T-helper 1 cell treated with Interleukin-12 subunit alpha and Interleukin-12 subunit beta and Interleukin-4 antibody, amounts not matched to agents 30 ng/mL and 1 ng/mL, for 36 hours (primary cell): ENCODE results near the gene PFDN1. TPM values are rescaled to one million over a fixed set of nuclear protein-coding genes. Genes with fewer than 3 reads are reported as not detected.

ENCODE experiments used
- intact Hi-C: fragments of 100-400 bp; cut with micrococcal nuclease; formaldehyde crosslinking; loops from one replicate; pipeline ENCODE4 v1.15.1; 2024
- total RNA-seq: library from RNA; stranded (reverse); gene quantifications from 2 replicates; pipeline ENCODE4 v1.2.3, GENCODE V29; 2022

PFDN1 gene
- total RNA-seq, 1 donor from 2014 or later = 57.5 TPM

GRCh38 chr5:140262221-140262620 lies 40.7 kb downstream of the PFDN1 start:
- intact Hi-C loops = no loop called here

- intact Hi-C loops = no loop called here
These were observed 41.3 kb downstream of the PFDN1 start for GRCh38 chr5:140261403-140262171.

GRCh38 chr5:140260089-140260656 lies 42.7 kb downstream of the PFDN1 start:
- intact Hi-C loops = no loop called here

DNA sequence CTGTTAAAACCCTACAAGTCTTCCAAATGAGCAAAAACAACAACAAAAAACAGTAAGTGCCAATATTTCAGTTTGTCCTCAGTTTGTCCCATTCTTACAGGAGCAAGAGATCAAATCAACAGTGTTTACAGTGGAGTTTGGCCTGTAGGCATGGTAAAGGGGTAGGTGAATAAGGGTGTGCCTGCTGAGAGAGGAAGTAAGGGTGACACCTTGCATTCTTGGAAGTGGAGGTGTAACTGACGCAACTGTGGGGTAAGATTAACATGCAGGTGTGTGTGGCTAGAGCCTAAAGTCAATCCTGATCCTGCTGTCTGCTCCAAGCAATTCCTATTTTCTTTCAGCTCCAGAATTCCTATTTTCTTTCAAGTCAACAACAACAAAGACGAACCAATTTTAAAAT lies 43.4 kb downstream of the PFDN1 start:
- intact Hi-C loops = loop anchor here (1.0 kb wide), 1 partner anchor 8 kb away; no protein-coding TSS in a partner anchor

DNA sequence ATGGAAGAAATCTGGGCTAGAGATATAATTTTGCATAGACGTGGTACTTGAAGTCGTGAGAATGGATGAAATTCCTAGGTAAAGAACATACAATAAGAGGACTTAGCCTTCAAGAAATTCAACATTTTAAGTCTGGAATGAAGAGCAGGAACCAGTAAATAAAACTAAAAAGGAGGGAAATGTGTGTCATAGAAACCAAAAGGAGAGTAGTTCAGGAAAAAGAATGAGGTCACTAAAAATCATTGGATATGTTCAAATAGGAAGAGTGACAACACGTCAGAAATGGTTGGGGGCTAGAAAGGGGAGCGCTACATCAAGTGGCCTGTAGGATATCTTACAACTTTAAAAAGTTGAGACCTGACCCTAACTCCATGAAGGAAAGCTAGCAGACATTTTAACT lies 44.0 kb downstream of the PFDN1 start:
- intact Hi-C loops = loop anchor here (1.0 kb wide), 1 partner anchor 8 kb away; no protein-coding TSS in a partner anchor

- intact Hi-C loops = no loop called here
These were observed 44.9 kb downstream of the PFDN1 start for GRCh38 chr5:140258016-140258415.

DNA sequence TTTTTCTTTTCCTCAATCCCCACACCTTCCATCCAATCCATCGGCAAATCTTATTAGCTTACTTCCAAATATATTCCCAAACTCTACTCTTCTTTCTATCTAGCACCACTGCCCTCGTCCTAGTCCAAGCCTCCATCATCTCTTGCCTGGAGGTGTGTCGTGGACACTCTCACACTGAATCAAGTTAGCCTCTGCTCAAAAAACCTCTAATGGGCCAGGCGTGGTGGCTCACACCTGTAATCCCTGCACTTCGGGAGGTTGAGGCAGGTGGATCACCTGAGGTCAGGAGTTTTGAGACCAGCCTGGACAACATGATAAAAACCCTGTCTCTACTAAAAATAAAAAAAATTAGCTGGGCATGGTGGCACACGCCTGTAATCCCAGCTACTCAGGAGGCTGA lies 46.2 kb downstream of the PFDN1 start:
- intact Hi-C loops = no loop called here

DNA sequence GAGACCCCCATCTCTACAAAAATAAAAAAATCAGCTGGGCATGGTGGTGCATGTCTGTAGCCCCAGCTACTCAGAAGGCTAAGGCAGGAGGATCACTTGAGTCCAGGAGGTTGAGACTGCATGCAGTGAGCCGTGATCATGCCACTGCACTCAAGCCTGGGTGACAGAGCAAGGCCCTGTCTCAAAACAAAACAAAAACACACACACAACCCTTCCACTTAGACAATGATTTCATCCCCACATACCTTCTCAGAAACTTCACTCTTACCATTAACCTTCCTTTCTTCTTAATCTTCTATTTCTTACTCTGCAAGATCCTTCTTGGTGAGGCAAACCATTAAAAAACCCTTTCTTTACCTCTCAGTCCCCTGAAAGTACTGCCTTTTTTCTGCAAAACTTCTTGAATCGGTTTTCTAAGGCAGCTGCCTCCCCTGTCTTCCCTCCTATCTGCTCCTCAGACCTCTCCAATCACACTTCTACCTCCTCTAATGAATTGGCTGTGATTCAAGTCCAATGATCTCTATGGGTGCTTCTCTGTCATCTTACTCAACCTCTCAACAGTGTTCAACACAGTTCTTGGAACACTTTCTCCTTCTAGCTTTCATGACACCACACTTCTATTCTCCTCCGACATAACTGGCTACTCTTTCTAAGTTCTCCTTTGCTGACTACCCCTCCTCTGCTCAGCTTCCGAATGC lies 47.3 kb downstream of the PFDN1 start:
- intact Hi-C loops = loop anchor here (1.0 kb wide), 1 partner anchor 9 kb away; no protein-coding TSS in a partner anchor

- intact Hi-C loops = no loop called here
These were observed 48.9 kb downstream of the PFDN1 start for GRCh38 chr5:140253985-140254384.

GRCh38 chr5:140252470-140253126 lies 50.3 kb downstream of the PFDN1 start:
- intact Hi-C loops = no loop called here

- intact Hi-C loops = loop anchor here (1.0 to 2.0 kb wide), 4 partner anchors 8 to 91 kb away; partner anchors contain the start of gene PFDN1
These were observed 51.4 kb downstream of the PFDN1 start for GRCh38 chr5:140251527-140251973.

DNA sequence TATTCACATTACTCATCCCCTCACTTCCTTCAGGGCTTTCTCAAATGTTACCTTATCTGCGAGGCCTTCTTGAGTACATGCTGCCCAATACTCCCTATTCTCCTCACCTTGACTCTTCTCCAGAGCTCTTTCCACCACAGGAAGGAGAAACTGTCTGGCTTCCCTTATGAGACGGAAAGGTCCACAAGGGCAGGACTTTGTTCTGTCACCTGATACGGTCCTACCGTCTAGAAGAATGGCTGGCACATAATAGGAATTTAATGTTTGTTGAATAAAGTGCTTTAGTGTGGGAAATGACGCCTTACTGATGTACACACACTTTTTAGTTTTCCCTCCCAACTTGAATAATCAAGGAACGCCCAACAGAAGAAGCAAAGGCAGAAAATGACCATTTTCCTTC lies 52.5 kb downstream of the PFDN1 start:
- intact Hi-C loops = loop anchor here (2.0 kb wide), 1 partner anchor 14 kb away; no protein-coding TSS in a partner anchor

DNA sequence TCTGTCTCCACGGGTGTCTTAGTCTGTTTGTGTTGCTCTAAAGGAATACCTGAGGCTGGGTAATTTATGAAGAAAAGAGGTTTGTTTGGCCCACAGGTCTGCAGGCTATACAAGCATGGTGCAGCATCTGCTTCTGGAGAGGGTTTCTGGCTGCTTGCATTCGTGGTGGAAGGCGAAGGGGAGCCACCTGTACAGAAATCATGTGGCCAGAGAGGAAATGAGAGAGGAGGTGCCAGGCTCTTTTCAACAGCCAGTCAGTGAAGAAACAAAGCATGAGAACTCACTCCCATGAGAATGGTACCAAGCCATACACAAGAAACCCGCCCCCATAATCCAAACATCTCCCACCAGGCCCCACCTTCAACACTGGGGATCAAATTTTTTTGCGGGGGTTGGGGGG lies 53.4 kb downstream of the PFDN1 start:
- intact Hi-C loops = no loop called here

DNA sequence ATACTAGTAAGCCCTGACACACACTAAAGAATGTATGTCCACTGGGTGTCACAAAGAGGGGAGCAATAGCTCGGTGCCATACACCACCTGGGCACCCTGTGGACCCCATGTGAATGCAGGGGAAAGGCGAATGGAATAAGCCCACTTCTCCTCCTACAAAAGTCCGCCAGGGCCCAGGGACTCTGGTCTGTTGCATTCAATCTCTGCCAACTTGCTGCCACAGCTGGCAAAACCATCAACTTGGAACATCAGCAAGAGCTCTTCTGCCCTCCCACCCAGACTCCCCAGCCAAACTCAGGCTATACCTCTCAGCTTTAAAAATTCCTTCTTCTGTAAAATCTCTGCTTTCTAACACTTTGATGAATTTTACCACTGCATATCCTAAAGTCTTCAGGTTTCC lies 54.5 kb downstream of the PFDN1 start:
- intact Hi-C loops = no loop called here

DNA sequence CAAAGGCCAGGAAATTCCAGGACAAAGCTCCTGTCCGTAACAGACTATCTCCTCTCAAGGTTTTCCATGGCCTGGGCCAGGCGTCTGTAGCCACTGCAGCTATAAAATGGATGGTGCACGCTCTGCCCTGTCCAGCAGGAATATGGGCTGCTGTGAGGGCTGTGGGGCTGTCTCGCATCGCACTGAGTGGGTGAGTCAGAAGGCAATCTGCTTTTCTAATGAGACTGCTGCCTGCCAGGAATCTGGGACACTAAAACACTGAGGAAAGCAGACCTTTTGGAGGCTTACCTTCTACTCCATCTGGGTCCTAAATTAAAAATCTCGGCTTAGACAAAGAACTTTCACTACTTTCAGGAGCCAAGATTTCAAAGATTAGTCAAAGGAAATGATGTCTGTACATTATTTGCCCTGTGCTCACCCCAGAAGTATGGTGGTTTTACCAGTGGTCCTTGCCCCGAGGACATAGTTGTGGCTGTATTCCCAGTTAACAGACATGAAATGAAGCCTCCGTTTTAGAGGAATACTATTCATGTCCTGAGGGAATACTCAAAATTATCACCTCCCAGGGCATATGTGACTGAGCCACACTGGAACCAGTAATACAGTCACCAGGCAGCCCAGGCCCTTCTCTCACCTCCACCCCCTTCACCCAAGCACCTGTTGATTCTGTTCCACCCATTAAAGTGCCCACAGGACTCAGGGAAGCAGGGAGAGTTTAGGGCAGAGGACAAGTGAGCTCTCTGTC lies 56.4 kb downstream of the PFDN1 start:
- intact Hi-C loops = no loop called here

DNA sequence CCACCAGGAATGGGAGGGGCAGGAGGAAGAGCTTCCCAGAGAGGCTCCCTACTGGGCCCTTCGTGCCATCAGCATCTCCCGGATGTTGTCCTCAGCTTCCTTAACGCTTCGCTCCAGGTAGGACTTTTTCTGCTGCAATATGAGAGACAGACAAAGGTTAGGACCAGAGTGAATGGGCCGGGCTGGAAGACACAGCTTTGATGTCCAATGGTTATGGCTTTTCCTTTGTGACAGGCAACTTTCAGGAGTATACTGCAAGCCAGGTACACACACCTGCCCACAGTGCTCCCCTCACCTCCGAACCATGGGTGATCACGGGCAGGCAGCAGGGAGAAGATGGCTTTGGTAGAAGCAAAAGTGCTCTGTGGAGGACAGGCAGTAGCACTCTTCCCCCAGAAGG lies 57.0 kb downstream of the PFDN1 start:
- intact Hi-C loops = loop anchor here (2.0 kb wide), 1 partner anchor 393 kb away; the partner anchor contains the start of gene TMCO6

- intact Hi-C loops = loop anchor here (2.0 kb wide), 1 partner anchor 393 kb away; the partner anchor contains the start of gene TMCO6
These were observed 57.6 kb downstream of the PFDN1 start for GRCh38 chr5:140245341-140245740.

GRCh38 chr5:140244525-140245025 lies 58.3 kb downstream of the PFDN1 start:
- intact Hi-C loops = loop anchor here (1.0 to 5.0 kb wide), 9 partner anchors 59 to 476 kb away; partner anchors contain the start of genes ANKHD1, EIF4EBP3, HBEGF and PFDN1

- intact Hi-C loops = loop anchor here (1.0 to 5.0 kb wide), 9 partner anchors 60 to 477 kb away; partner anchors contain the start of genes ANKHD1, EIF4EBP3, HBEGF and PFDN1
These were observed 59.1 kb downstream of the PFDN1 start for GRCh38 chr5:140243706-140244250.
